ENCODE data around the gene UFSP2.

Gene UFSP2

GRCh38 chr4:185461565-185461964 lies 35.8 kb upstream of the UFSP2 start:
- H3K4me3 ChIP-seq (ENCODE audit: low read depth, low read length): no peak overlapping the region
- TF ChIP-seq, protein P1, sequence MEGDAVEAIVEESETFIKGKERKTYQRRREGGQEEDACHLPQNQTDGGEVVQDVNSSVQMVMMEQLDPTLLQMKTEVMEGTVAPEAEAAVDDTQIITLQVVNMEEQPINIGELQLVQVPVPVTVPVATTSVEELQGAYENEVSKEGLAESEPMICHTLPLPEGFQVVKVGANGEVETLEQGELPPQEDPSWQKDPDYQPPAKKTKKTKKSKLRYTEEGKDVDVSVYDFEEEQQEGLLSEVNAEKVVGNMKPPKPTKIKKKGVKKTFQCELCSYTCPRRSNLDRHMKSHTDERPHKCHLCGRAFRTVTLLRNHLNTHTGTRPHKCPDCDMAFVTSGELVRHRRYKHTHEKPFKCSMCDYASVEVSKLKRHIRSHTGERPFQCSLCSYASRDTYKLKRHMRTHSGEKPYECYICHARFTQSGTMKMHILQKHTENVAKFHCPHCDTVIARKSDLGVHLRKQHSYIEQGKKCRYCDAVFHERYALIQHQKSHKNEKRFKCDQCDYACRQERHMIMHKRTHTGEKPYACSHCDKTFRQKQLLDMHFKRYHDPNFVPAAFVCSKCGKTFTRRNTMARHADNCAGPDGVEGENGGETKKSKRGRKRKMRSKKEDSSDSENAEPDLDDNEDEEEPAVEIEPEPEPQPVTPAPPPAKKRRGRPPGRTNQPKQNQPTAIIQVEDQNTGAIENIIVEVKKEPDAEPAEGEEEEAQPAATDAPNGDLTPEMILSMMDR (IDR thresholded peaks at IDR 0.05; ENCODE audit: borderline replicate concordance, insufficient read depth, low read depth, low read length): no peak

DNA sequence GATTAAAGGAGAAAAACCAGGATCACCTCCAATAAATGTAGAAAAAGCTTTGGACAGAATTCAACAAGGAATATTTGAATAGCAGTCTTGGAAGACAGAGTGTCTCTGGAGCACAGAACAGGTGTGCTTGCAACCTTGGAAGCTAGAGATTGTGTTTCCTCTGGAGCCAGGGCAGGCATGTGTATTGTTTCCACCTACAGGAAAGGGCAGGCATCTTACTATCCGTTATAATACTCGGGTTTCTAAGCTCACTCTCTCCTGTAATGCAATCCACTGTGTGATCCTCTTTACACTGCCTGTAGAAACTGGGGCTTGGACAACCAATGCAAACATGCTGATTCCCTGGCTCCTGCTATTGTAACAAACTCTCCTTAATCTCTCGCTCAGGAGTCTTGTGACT lies 31.4 kb upstream of the UFSP2 start:
- no peak overlapping the region for H3K4me3 ChIP-seq (ENCODE audit: low read depth, low read length)
- TF ChIP-seq, protein P1 (IDR thresholded peaks at IDR 0.05; ENCODE audit: borderline replicate concordance, insufficient read depth, low read depth, low read length): no peak

- TF ChIP-seq, protein P1 (IDR thresholded peaks at IDR 0.05; ENCODE audit: borderline replicate concordance, insufficient read depth, low read depth, low read length): no peak
- H3K4me3 ChIP-seq (ENCODE audit: low read depth, low read length): no peak overlapping the region
These were observed 30.4 kb upstream of the UFSP2 start for GRCh38 chr4:185456131-185456530.

DNA sequence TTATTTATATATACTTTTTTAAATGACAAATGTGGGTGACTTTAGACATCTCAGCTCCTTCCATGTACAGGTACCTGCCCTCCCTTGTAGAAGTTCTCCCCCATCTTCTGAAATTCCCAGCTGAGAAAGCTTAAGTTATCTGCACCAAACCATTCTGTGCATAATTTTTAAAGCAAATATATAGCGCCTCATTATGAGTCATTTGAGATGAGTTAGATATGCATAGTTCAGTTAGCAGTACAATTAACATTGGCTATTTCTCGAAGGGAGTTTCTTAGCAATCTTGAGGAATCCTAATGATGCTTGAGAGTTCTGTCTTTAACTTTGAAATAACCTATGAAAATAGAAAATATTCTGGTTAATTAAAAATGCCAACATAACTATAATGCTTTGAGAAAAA lies 19.4 kb upstream of the UFSP2 start:
- H3K4me3 ChIP-seq (ENCODE audit: low read depth, low read length): no peak overlapping the region
- TF ChIP-seq, protein P1 (IDR thresholded peaks at IDR 0.05; ENCODE audit: borderline replicate concordance, insufficient read depth, low read depth, low read length): no peak

DNA sequence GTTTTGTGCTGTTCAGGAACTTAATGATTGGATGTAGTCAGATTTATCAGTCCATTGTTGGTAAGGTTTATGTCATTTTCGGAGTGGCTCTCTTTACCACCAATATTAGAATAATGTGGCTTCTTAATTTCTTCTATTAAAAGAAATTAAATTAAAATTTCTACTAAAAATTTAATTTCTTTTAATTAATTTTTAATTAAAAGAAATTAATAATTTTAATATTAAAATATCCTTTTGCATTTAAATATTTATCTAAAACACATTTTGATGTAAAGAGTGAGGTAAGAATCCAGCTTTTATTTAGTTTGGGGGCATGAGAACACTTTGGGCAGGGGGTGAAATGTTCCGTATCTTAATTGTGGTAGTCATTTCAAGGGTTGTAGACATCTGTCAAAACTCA lies 15.7 kb upstream of the UFSP2 start:
- TF ChIP-seq, protein P1 (IDR thresholded peaks at IDR 0.05; ENCODE audit: borderline replicate concordance, insufficient read depth, low read depth, low read length): no peak
- H3K4me3 ChIP-seq (ENCODE audit: low read depth, low read length): no peak overlapping the region

GRCh38 chr4:185437809-185438208 lies 12.0 kb upstream of the UFSP2 start:
- TF ChIP-seq, protein P1 (IDR thresholded peaks at IDR 0.05; ENCODE audit: borderline replicate concordance, insufficient read depth, low read depth, low read length): no peak
- no peak overlapping the region for H3K4me3 ChIP-seq (ENCODE audit: low read depth, low read length)

DNA sequence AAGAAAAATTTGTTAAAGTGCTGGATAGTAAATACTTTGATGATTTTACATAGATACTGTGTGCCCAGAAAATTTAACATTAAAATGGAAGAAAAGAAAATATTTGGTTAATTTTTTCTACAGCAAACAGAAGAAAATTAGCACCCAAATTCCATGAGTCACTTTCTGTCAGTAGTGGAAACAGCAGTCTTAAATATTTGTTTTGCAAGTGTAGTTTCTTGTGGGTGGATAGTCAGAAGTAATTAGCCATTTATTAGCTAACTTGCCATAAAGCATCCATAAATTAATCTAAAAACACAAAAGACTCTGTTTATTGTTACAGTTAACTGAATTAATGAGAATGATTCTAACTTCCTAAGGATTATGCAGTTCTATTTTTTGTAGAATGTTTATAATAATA lies 9.7 kb upstream of the UFSP2 start:
- TF ChIP-seq, protein P1 (IDR thresholded peaks at IDR 0.05; ENCODE audit: borderline replicate concordance, insufficient read depth, low read depth, low read length): no peak
- no peak overlapping the region for H3K4me3 ChIP-seq (ENCODE audit: low read depth, low read length)

Data from GM12875 (cell line).